HCT116 (cell line): ENCODE data around the gene HNRNPAB. TPM values are rescaled to one million over a fixed set of nuclear protein-coding genes. Genes with fewer than 3 reads are reported as not detected.

Source experiments
- CTCF ChIP-seq, 3 experiments: fragments of 200-600 bp in 1 of 3; sonication (generic) in 1 of 3; IDR thresholded peaks in 2 of 3; conservative IDR thresholded peaks in 1 of 3; 2 replicates each; pipeline ENCODE4 v1.5.1; 2012 to 2017; ENCODE audit warnings: low read depth in 2 of 3, low read length in 2 of 3, antibody characterized with exemption in 1 of 3, borderline replicate concordance in 1 of 3, control low read depth in 1 of 3, mild to moderate bottlenecking in 1 of 3, mixed read lengths in 1 of 3, mixed run types in 1 of 3, moderate library complexity in 1 of 3; ENCODE audit not compliant: insufficient read depth in 1 of 3
- ELF1 ChIP-seq: IDR thresholded peaks from 2 replicates; pipeline ENCODE4 v1.6.1; 2012; ENCODE audit warnings: low read depth, borderline replicate concordance
- FOSL1 ChIP-seq: IDR thresholded peaks from 2 replicates; pipeline ENCODE4 v1.6.1; 2012; ENCODE audit warnings: low read depth
- POLR2AphosphoS5 ChIP-seq: IDR thresholded peaks from 2 replicates; pipeline ENCODE4 v1.6.1; 2011; ENCODE audit warnings: mild to moderate bottlenecking, low read depth, low read length, moderate library complexity
- REST ChIP-seq: IDR thresholded peaks from 2 replicates; pipeline ENCODE4 v1.6.1; 2012; ENCODE audit warnings: low read depth
- SIN3A ChIP-seq: IDR thresholded peaks from 2 replicates; pipeline ENCODE4 v1.6.1; 2012; ENCODE audit warnings: low read depth
- ZNF274 ChIP-seq: fragments of 200-500 bp; sonication (Bioruptor generic); IDR thresholded peaks from 2 replicates; pipeline ENCODE4 v1.6.1; 2014; ENCODE audit warnings: mild to moderate bottlenecking, low read depth, low read length, inconsistent platforms
- total RNA-seq: library from RNA; stranded (reverse); gene quantifications from one replicate; pipeline ENCODE4 v1.2.1, GENCODE V29; 2021; ENCODE audit not compliant: unreplicated experiment

Gene HNRNPAB
- total RNA-seq, 1 experiment from 2014 or later, result 273 TPM

- TF ChIP-seq REST (no peak), POLR2AphosphoS5 (no peak), ZNF274 (no peak), CTCF (IDR thresholded peaks at IDR 0.05 in 2 of 3, conservative IDR thresholded peaks at IDR 0.05 in 1 of 3; ENCODE audit: borderline replicate concordance in 1 of 3, insufficient read depth in 1 of 3, low read depth in 2 of 3, low read length in 2 of 3) (no peak), FOSL1 (no peak), SIN3A (no peak), ELF1 (no peak)
Measured at GRCh38 chr5:178215280-178216002, 11.1 kb downstream of the HNRNPAB start (continued).
